Endothelial cell of umbilical vein (primary cell): ENCODE results near the gene KCNN3.

ENCODE experiments used
- MAX ChIP-seq: IDR thresholded peaks from 2 replicates; pipeline ENCODE4 v1.6.1; 2011; ENCODE audit not compliant: insufficient read depth, insufficient read length
- POLR2A ChIP-seq: IDR thresholded peaks from 2 replicates; pipeline ENCODE4 v1.6.1; 2012; ENCODE audit warnings: low read depth, mild to moderate bottlenecking, control low read depth, low read length
- TF ChIP-seq, protein P1 (sequence below), 2 donors: IDR thresholded peaks; 1 replicate in 1 of 2; 2 replicates in 1 of 2; pipeline ENCODE4 v1.5.1; 2011; ENCODE audit warnings: low read length in 2 of 2, mild to moderate bottlenecking in 2 of 2, moderate library complexity in 2 of 2, control low read depth in 1 of 2, inconsistent platforms in 1 of 2, low read depth in 1 of 2; ENCODE audit not compliant: insufficient read depth in 1 of 2; ENCODE audit errors: extremely low read depth in 1 of 2

DNA sequence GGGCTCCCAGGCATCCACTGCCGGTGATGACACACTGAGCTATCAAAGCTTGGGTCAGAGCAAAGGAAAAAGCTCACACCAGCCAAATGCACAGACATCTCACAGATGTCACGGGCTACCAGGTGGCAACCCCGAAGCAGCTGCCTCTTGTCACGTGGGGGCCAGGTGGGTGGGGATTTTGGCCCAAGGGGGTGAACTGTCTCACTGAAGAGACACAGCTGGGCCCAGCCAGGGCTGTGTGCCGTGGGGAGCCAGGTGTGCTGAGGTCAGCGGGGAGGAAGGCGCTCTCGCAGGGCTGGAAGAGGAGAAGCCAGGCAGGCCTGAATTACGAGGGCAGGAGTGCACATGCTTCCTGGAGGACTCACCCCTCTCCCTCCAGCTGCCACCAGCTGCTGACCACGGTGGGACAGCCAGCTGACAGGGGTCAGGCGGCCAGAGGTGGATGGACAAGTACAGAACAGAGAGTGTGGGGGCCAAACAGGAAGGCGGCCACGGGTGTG lies 32.4 kb downstream of the KCNN3 start:
- TF ChIP-seq POLR2A (no peak), MAX (no peak)
- TF ChIP-seq, protein P1, sequence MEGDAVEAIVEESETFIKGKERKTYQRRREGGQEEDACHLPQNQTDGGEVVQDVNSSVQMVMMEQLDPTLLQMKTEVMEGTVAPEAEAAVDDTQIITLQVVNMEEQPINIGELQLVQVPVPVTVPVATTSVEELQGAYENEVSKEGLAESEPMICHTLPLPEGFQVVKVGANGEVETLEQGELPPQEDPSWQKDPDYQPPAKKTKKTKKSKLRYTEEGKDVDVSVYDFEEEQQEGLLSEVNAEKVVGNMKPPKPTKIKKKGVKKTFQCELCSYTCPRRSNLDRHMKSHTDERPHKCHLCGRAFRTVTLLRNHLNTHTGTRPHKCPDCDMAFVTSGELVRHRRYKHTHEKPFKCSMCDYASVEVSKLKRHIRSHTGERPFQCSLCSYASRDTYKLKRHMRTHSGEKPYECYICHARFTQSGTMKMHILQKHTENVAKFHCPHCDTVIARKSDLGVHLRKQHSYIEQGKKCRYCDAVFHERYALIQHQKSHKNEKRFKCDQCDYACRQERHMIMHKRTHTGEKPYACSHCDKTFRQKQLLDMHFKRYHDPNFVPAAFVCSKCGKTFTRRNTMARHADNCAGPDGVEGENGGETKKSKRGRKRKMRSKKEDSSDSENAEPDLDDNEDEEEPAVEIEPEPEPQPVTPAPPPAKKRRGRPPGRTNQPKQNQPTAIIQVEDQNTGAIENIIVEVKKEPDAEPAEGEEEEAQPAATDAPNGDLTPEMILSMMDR (IDR thresholded peaks at IDR 0.05; ENCODE audit: extremely low read depth in 1 of 2, insufficient read depth in 1 of 2, low read depth in 1 of 2, low read length in 2 of 2), result no peak
